ENCODE measurements around the gene LRRN4CL.
"Not testable (repeated sequence)": the region's sequence is repeated elsewhere in the genome, so short reads cannot be mapped to it uniquely, and the experiment has no call there.

The LRRN4CL gene

DNA sequence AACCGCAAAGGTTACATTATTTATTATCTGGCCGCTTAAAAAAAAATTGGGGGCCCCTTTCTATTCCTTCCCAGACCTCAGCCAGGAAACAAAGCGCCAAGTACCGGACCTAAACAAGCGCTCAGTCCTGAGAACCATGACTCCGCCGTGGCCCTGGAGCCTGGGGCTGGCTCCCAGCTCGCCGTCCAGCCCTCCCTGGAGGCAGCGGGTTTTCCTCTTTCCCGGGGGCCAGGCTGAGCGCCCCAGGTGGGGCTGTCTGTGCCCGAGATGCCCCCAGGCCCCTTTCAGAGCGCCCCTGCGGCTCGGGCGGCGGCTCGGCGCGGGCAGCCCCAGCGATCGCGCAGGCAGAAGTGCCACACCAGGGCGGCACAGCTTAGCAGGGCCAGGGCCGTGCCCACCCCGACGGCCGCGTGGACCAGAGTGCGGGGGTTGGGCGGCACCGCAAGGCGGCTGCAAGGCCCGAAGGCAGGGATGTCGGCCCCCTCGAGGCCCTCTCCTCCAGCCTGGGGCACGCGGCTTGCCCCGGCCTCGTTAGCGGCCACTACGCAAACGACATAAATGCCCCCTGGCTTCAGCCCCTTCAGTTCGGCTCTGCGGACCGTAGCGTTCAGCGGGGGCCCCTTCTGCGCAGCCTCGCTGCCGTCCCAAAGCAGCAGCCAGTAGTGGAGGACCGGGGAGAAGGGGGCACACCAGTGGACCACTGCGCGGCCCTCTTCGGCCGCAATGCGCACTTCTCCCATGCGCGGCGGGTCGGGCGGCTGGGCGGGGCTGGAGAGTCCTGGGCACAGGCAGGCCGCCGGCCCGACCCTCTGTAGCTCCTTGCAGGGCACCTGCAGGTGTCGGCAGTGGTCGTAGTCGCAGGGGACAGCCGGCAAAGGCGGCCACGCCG lies 1.6 kb downstream of the LRRN4CL start:
- H3K4me3 ChIP-seq (ENCODE audit: low read length), result no peak overlapping the region
- no peaks in the 10 kb centered on the region for H3K4me1 ChIP-seq (ENCODE audit: control insufficient read depth, low read depth, low read length)
- H3K27ac ChIP-seq (ENCODE audit: low read length), result no peak overlapping the region
- no peaks in the 10 kb centered on the region for H3K9me3 ChIP-seq (ENCODE audit: control insufficient read depth, low read depth, low read length)
- peaks cover 22% of the 10 kb centered on the region for H3K36me3 ChIP-seq (ENCODE audit: control insufficient read depth, low read depth, low read length)
- no peaks in the 10 kb centered on the region for H3K27me3 ChIP-seq (ENCODE audit: control insufficient read depth, insufficient read depth, low read length)
- no peak overlapping the region for H3K9ac ChIP-seq (ENCODE audit: low read length)

- H3K9ac ChIP-seq (ENCODE audit: low read length), result no peak overlapping the region
Measured at GRCh38 chr11:62682518-62682917, 6.8 kb downstream of the LRRN4CL start.

GRCh38 chr11:62680825-62681240 lies 8.5 kb downstream of the LRRN4CL start:
- Histone ChIP-seq H3K27ac (ENCODE audit: low read length) (no peak overlapping the region), H3K4me1 (ENCODE audit: control insufficient read depth, low read depth, low read length) (no peaks in the 10 kb centered on the region), H3K9me3 (ENCODE audit: control insufficient read depth, low read depth, low read length) (no peaks in the 10 kb centered on the region), H3K27me3 (ENCODE audit: control insufficient read depth, insufficient read depth, low read length) (no peaks in the 10 kb centered on the region), H3K36me3 (ENCODE audit: control insufficient read depth, low read depth, low read length) (peaks cover 16% of the 10 kb centered on the region), H3K4me3 (ENCODE audit: low read length) (no peak overlapping the region), H3K9ac (ENCODE audit: low read length) (no peak overlapping the region)

More at GRCh38 chr11:62682518-62682917, 6.8 kb downstream of the LRRN4CL start:
- Histone ChIP-seq H3K36me3 (ENCODE audit: control insufficient read depth, low read depth, low read length) (peaks cover 2% of the 10 kb centered on the region), H3K4me1 (ENCODE audit: control insufficient read depth, low read depth, low read length) (no peaks in the 10 kb centered on the region), H3K9me3 (ENCODE audit: control insufficient read depth, low read depth, low read length) (no peaks in the 10 kb centered on the region), H3K4me3 (ENCODE audit: low read length) (no peak overlapping the region), H3K27ac (ENCODE audit: low read length) (no peak overlapping the region), H3K27me3 (ENCODE audit: control insufficient read depth, insufficient read depth, low read length) (no peaks in the 10 kb centered on the region)

DNA sequence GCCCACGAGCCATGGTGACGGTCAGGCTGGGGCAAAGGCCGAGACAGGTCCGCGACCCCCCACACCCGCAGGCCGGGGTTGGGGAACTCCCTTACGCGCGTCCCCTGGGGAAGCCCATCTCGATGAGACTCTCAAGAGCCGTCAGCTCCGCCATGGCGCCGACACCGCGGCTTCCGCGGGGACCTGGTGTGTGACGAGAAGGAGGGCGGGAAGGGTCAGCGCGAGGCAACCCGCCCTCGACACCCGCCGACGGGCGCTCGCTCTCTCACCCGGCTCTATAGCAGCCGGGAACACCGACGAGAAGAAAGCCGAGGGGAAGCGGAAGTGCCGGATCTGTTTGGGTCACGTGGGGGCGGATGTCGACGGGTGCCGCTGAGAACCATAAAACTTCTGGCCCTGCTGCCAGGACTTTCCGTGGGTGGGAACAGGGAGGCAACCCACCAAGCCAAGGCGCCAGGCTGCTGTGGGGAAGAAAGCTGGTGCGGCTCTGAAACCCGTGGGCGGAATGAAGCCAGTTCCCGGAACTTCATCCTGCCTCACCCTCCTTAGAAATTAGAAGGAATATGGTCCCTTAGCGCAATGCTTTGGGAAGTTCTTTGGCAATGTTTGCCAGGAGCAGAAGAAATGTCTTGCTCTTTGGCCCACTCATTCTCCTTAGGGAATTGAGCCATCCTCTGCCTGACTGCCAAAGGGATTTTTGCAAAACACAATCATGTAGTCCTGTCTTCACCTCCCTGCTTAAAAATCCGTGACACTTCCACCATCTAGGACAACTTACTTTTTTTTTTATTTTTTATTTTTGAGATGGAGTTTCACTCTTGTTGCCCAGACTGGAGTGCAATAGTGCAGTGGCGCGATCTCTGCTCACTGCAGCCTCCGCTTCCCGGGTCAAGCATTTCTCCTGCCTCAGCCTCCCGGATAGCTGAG lies 10.3 kb downstream of the LRRN4CL start, which contains the start of gene UBXN1:
Gene UBXN1 (minus strand): TSS at position 304 of the 927 bp plus-strand sequence. CDS start 150 bp downstream, at position 154.
- Histone ChIP-seq H3K4me3 (ENCODE audit: low read length) (peak within 1 kb of the TSS; percentile 92), H3K9ac (ENCODE audit: low read length) (peak within 1 kb of the TSS; percentile 88), H3K27ac (ENCODE audit: low read length) (peak within 1 kb of the TSS; percentile 70)

DNA sequence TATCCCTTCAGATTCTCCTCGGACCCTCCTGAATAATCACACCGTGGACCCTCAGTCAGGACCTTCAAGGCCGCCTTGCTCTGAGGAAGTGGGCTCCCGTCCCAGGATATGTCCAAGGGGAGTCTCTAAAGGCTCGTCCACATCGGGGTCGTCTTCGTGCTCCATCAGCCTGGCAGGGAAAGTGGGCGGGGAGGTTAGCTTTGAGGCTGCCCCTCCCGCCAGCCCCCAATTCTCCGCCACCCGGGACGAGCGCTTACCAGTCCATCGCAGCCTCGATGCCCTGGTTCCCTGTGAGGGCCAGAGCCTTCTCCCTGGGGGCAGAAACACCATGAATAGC lies 10.9 kb downstream of the LRRN4CL start:
- Histone ChIP-seq H3K27me3 (ENCODE audit: control insufficient read depth, insufficient read depth, low read length) (no peaks in the 10 kb centered on the region), H3K4me1 (ENCODE audit: control insufficient read depth, low read depth, low read length) (no peaks in the 10 kb centered on the region), H3K36me3 (ENCODE audit: control insufficient read depth, low read depth, low read length) (peaks cover 20% of the 10 kb centered on the region), H3K27ac (ENCODE audit: low read length) (no peak overlapping the region), H3K9ac (ENCODE audit: low read length) (peak overlapping the region; percentile 88), H3K9me3 (ENCODE audit: control insufficient read depth, low read depth, low read length) (no peaks in the 10 kb centered on the region), H3K4me3 (ENCODE audit: low read length) (peak overlapping the region; percentile 92)

More for the DNA sequence above, 10.3 kb downstream of the LRRN4CL start, which contains the start of gene UBXN1:
- Histone ChIP-seq H3K27me3 (ENCODE audit: control insufficient read depth, insufficient read depth, low read length) (no peaks in the 10 kb centered on the region), H3K9me3 (ENCODE audit: control insufficient read depth, low read depth, low read length) (no peaks in the 10 kb centered on the region), H3K4me1 (ENCODE audit: control insufficient read depth, low read depth, low read length) (no peaks in the 10 kb centered on the region), H3K36me3 (ENCODE audit: control insufficient read depth, low read depth, low read length) (peaks cover 20% of the 10 kb centered on the region)

- Histone ChIP-seq H3K36me3 (ENCODE audit: control insufficient read depth, low read depth, low read length) (peaks cover 20% of the 10 kb centered on the region), H3K27ac (ENCODE audit: low read length) (no peak overlapping the region), H3K4me3 (ENCODE audit: low read length) (peak overlapping the region; percentile 92), H3K27me3 (ENCODE audit: control insufficient read depth, insufficient read depth, low read length) (no peaks in the 10 kb centered on the region), H3K9me3 (ENCODE audit: control insufficient read depth, low read depth, low read length) (no peaks in the 10 kb centered on the region), H3K4me1 (ENCODE audit: control insufficient read depth, low read depth, low read length) (no peaks in the 10 kb centered on the region), H3K9ac (ENCODE audit: low read length) (no peak overlapping the region)
Measured at GRCh38 chr11:62677714-62678113, 11.6 kb downstream of the LRRN4CL start.

GRCh38 chr11:62677156-62677555 lies 12.2 kb downstream of the LRRN4CL start:
- Histone ChIP-seq H3K9ac (ENCODE audit: low read length) (no peak overlapping the region), H3K27ac (ENCODE audit: low read length) (no peak overlapping the region), H3K4me3 (ENCODE audit: low read length) (no peak overlapping the region)

GRCh38 chr11:62676698-62677097 lies 12.6 kb downstream of the LRRN4CL start:
- Histone ChIP-seq H3K36me3 (ENCODE audit: control insufficient read depth, low read depth, low read length) (peaks cover 20% of the 10 kb centered on the region), H3K9ac (ENCODE audit: low read length) (no peak overlapping the region), H3K9me3 (ENCODE audit: control insufficient read depth, low read depth, low read length) (no peaks in the 10 kb centered on the region), H3K27ac (ENCODE audit: low read length) (no peak overlapping the region), H3K4me1 (ENCODE audit: control insufficient read depth, low read depth, low read length) (no peaks in the 10 kb centered on the region), H3K4me3 (ENCODE audit: low read length) (no peak overlapping the region), H3K27me3 (ENCODE audit: control insufficient read depth, insufficient read depth, low read length) (no peaks in the 10 kb centered on the region)

More at GRCh38 chr11:62677156-62677555, 12.2 kb downstream of the LRRN4CL start:
- Histone ChIP-seq H3K36me3 (ENCODE audit: control insufficient read depth, low read depth, low read length) (peaks cover 20% of the 10 kb centered on the region), H3K27me3 (ENCODE audit: control insufficient read depth, insufficient read depth, low read length) (no peaks in the 10 kb centered on the region), H3K4me1 (ENCODE audit: control insufficient read depth, low read depth, low read length) (no peaks in the 10 kb centered on the region), H3K9me3 (ENCODE audit: control insufficient read depth, low read depth, low read length) (no peaks in the 10 kb centered on the region)

GRCh38 chr11:62675415-62675814 lies 13.9 kb downstream of the LRRN4CL start:
- H3K9ac ChIP-seq (ENCODE audit: low read length); H3K4me3 ChIP-seq (ENCODE audit: low read length); H3K4me1 ChIP-seq (ENCODE audit: control insufficient read depth, low read depth, low read length); H3K27me3 ChIP-seq (ENCODE audit: control insufficient read depth, insufficient read depth, low read length); H3K27ac ChIP-seq (ENCODE audit: low read length); H3K9me3 ChIP-seq (ENCODE audit: control insufficient read depth, low read depth, low read length): not testable (repeated sequence)
- peaks cover 20% of the 10 kb centered on the region for H3K36me3 ChIP-seq (ENCODE audit: control insufficient read depth, low read depth, low read length)

DNA sequence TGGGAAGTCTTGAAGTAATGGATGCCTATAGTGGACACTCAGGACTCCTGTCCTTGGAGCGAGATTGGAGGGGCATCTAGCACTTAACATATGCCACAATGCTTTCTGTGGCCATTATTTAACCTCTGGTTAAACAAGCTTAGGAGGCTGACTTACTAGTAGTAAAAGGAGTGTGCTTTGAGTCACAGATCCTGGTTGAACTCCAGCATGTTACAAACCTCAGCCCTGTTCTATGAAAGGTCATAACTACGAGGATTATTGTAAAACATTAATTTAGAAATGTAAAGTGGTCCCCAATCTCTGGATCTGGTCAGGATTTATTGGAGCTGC lies 16.2 kb downstream of the LRRN4CL start:
- Histone ChIP-seq H3K4me3 (ENCODE audit: low read length) (no peak overlapping the region), H3K36me3 (ENCODE audit: control insufficient read depth, low read depth, low read length) (peaks cover 20% of the 10 kb centered on the region), H3K4me1 (ENCODE audit: control insufficient read depth, low read depth, low read length) (no peaks in the 10 kb centered on the region), H3K9me3 (ENCODE audit: control insufficient read depth, low read depth, low read length) (no peaks in the 10 kb centered on the region), H3K27me3 (ENCODE audit: control insufficient read depth, insufficient read depth, low read length) (no peaks in the 10 kb centered on the region), H3K9ac (ENCODE audit: low read length) (no peak overlapping the region), H3K27ac (ENCODE audit: low read length) (no peak overlapping the region)

- H3K9ac ChIP-seq (ENCODE audit: low read length), result peak within 1 kb of the TSS; percentile 78
- H3K27me3 ChIP-seq (ENCODE audit: control insufficient read depth, insufficient read depth, low read length), result no peaks in the 10 kb centered on the region
- peaks cover 18% of the 10 kb centered on the region for H3K36me3 ChIP-seq (ENCODE audit: control insufficient read depth, low read depth, low read length)
- no peaks in the 10 kb centered on the region for H3K9me3 ChIP-seq (ENCODE audit: control insufficient read depth, low read depth, low read length)
- peaks cover 7% of the 10 kb centered on the region for H3K4me1 ChIP-seq (ENCODE audit: control insufficient read depth, low read depth, low read length)
- H3K27ac ChIP-seq (ENCODE audit: low read length), result peak within 1 kb of the TSS; percentile 70
- peak within 1 kb of the TSS; percentile 80 for H3K4me3 ChIP-seq (ENCODE audit: low read length)
Measured at GRCh38 chr11:62671608-62672389, 17.5 kb downstream of the LRRN4CL start, which contains the start of the genes LBHD1 and UQCC3. LBHD1 (minus strand) TSS chr11:62672267; CDS start chr11:62670031, 2,236 bp downstream. UQCC3 (plus strand) TSS chr11:62671673; CDS start chr11:62671746, 73 bp downstream.

Data from iPS-18a (cell line).